GM18868 (cell line): Measurements from ENCODE around the gene CASP8.

Experiments used
- ATAC-seq: cut with Tn5 transposase; IDR thresholded peaks from one replicate; pipeline ENCODE4 v1.9.1; 2021; ENCODE audit warnings: mild to moderate bottlenecking, moderate library complexity; ENCODE audit not compliant: unreplicated experiment

CASP8 gene

DNA sequence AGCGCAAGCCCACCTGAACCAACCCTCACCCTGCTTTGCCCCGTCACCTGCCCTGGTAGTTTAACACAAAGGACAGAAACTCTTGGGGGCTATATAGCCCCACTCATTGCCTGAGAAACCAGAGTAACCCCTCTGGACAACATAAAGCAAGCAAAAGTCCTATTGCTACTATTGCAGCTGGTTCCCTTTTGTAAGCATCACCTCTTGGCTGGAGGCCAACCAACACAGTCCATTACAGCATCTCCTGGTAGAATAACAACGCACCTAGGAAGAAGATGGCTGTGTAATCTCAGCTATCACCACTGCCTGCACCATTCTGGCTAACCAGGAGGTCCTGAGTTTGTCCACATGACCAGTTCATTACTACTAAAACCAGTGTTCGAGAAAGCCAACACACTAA lies 60.4 kb downstream of the CASP8 start:
- no peak for ATAC-seq

GRCh38 chr2:201322772-201323171 lies 62.4 kb downstream of the CASP8 start:
- ATAC-seq = no peak

DNA sequence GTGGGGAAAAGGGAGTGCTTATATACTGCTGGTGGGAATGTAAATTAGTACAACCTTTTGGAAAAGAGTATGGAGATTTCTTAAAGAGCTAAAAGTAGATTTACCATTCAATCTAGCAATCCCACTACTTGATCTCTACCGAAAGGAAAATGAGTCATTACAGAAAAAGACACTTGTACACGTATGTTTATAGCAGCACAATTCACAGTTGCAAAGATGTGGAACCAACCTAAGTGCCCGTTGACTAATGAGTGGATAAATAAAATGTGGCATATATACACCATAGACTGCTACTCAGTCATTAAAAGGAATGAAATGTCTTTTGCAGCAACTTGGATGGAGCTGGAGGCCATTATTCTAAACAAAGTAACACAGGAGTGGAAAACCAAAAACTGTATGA lies 67.3 kb downstream of the CASP8 start:
- no peak for ATAC-seq

- no peak for ATAC-seq
These were observed 69.1 kb downstream of the CASP8 start for GRCh38 chr2:201329409-201329808.
